ENCODE data around the gene CBLC.

Gene CBLC

GRCh38 chr19:44809577-44810233, 32.0 kb downstream of the CBLC start:
- TF ChIP-seq GATA2 (IDR thresholded peaks at IDR 0.05; ENCODE audit: low read depth, low read length) (no peak), GATA3 (IDR thresholded peaks at IDR 0.05; ENCODE audit: low read depth, low read length) (no peak)

- TF ChIP-seq GATA2 (IDR thresholded peaks at IDR 0.05; ENCODE audit: low read depth, low read length) (no peak), GATA3 (IDR thresholded peaks at IDR 0.05; ENCODE audit: low read depth, low read length) (no peak)
Observed at GRCh38 chr19:44810234-44811121, 32.8 kb downstream of the CBLC start.

- TF ChIP-seq GATA2 (IDR thresholded peaks at IDR 0.05; ENCODE audit: low read depth, low read length) (no peak), GATA3 (IDR thresholded peaks at IDR 0.05; ENCODE audit: low read depth, low read length) (no peak)
Observed at GRCh38 chr19:44811122-44811419, 33.4 kb downstream of the CBLC start.

- TF ChIP-seq GATA2 (IDR thresholded peaks at IDR 0.05; ENCODE audit: low read depth, low read length) (no peak), GATA3 (IDR thresholded peaks at IDR 0.05; ENCODE audit: low read depth, low read length) (no peak)
Observed at GRCh38 chr19:44812142-44812718, 34.5 kb downstream of the CBLC start.

- TF ChIP-seq GATA3 (IDR thresholded peaks at IDR 0.05; ENCODE audit: low read depth, low read length) (no peak), GATA2 (IDR thresholded peaks at IDR 0.05; ENCODE audit: low read depth, low read length) (no peak)
Observed at GRCh38 chr19:44813070-44813840, 35.6 kb downstream of the CBLC start.

GRCh38 chr19:44813841-44814470, 36.3 kb downstream of the CBLC start:
- TF ChIP-seq GATA2 (IDR thresholded peaks at IDR 0.05; ENCODE audit: low read depth, low read length) (no peak), GATA3 (IDR thresholded peaks at IDR 0.05; ENCODE audit: low read depth, low read length) (no peak)

- TF ChIP-seq GATA3 (IDR thresholded peaks at IDR 0.05; ENCODE audit: low read depth, low read length): no peak
- no peak for TF ChIP-seq GATA2 (IDR thresholded peaks at IDR 0.05; ENCODE audit: low read depth, low read length)
Observed at GRCh38 chr19:44814517-44814916, 36.8 kb downstream of the CBLC start.

- TF ChIP-seq GATA3 (IDR thresholded peaks at IDR 0.05; ENCODE audit: low read depth, low read length): no peak
- no peak for TF ChIP-seq GATA2 (IDR thresholded peaks at IDR 0.05; ENCODE audit: low read depth, low read length)
Observed at GRCh38 chr19:44816301-44816700, 38.6 kb downstream of the CBLC start.

- no peak for TF ChIP-seq GATA2 (IDR thresholded peaks at IDR 0.05; ENCODE audit: low read depth, low read length)
- TF ChIP-seq GATA3 (IDR thresholded peaks at IDR 0.05; ENCODE audit: low read depth, low read length): no peak
Observed at GRCh38 chr19:44817725-44818465, 40.2 kb downstream of the CBLC start.

GRCh38 chr19:44818466-44819031, 40.9 kb downstream of the CBLC start:
- no peak for TF ChIP-seq GATA2 (IDR thresholded peaks at IDR 0.05; ENCODE audit: low read depth, low read length)
- no peak for TF ChIP-seq GATA3 (IDR thresholded peaks at IDR 0.05; ENCODE audit: low read depth, low read length)

GRCh38 chr19:44819246-44819832, 41.6 kb downstream of the CBLC start:
- no peak for TF ChIP-seq GATA2 (IDR thresholded peaks at IDR 0.05; ENCODE audit: low read depth, low read length)
- TF ChIP-seq GATA3 (IDR thresholded peaks at IDR 0.05; ENCODE audit: low read depth, low read length): no peak

Measured in SH-SY5Y (cell line).